ENCODE measurements around the gene CDV3. TPM values are rescaled to one million over a fixed set of nuclear protein-coding genes. Genes with fewer than 3 reads are reported as not detected.
"Not testable (repeated sequence)": the region's sequence is repeated elsewhere in the genome, so short reads cannot be mapped to it uniquely, and the experiment has no call there.

The CDV3 gene
- total RNA-seq, 1 experiment from 2014 or later: 309 TPM

DNA sequence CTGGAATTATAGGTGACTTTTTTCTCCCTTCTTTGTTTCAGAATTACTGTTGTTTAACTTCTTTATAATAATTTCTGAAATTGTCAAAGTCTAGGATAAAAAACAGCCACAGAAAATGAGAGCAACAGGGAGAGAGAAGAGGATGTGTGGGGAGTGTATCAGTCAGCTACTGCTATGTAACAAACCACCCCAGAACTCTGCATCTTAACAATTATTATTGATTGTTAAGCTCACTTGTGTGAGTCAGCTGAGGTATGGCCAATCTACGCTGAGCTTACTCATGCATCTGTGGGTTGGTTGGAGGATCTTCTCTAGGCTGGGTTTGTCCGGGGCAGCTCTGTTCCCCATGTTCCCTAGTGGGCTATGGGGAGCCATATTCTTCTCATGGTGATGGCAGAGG, 43.7 kb upstream of the CDV3 start:
- Mint-ChIP-seq H3K27ac (ENCODE audit: low read depth, unreplicated experiment) (no peak overlapping the region), H3K4me3 (ENCODE audit: unreplicated experiment) (no peak overlapping the region), H3K4me1 (ENCODE audit: insufficient read depth, unreplicated experiment) (peaks cover 5% of the 10 kb centered on the region), H3K9me3 (ENCODE audit: unreplicated experiment) (peaks cover 9% of the 10 kb centered on the region), H3K27me3 (ENCODE audit: insufficient read depth, unreplicated experiment) (no peaks in the 10 kb centered on the region), H3K36me3 (ENCODE audit: insufficient read depth, unreplicated experiment) (no peaks in the 10 kb centered on the region)
- no peak for TF ChIP-seq CTCF (IDR thresholded peaks at IDR 0.05; ENCODE audit: unreplicated experiment)
- BruUV-seq (replicated peaks): no TSS peak
- intact Hi-C loops (cut with micrococcal nuclease): no loop called here
- ChIA-PET CTCF (interaction anchor here (0.6 to 0.7 kb wide), 3 partner anchors 41 to 81 kb away, joined by 3 read pairs; no protein-coding TSS in a partner anchor), POLR2A (interaction anchor here (0.6 to 1.7 kb wide), 3 partner anchors 27 to 43 kb away, joined by 3 to 4 read pairs (median 3); partner anchors contain the start of gene CDV3)
- DNase-seq (ENCODE audit: unreplicated experiment): no peak

- no peak for TF ChIP-seq CTCF (IDR thresholded peaks at IDR 0.05; ENCODE audit: unreplicated experiment)
- no peaks in the 10 kb centered on the region for H3K36me3 Mint-ChIP-seq (ENCODE audit: insufficient read depth, unreplicated experiment)
- no TSS peak for BruUV-seq (replicated peaks)
- H3K27me3 Mint-ChIP-seq (ENCODE audit: insufficient read depth, unreplicated experiment): no peaks in the 10 kb centered on the region
- DNase-seq (ENCODE audit: unreplicated experiment): peak; percentile 31
- CTCF ChIA-PET: interaction anchor here (0.9 kb wide), 3 partner anchors 18 to 38 kb away, joined by 3 to 4 read pairs (median 3); no protein-coding TSS in a partner anchor
- no peak overlapping the region for H3K4me3 Mint-ChIP-seq (ENCODE audit: unreplicated experiment)
- POLR2A ChIA-PET: no interaction called here
- no peak overlapping the region for H3K27ac Mint-ChIP-seq (ENCODE audit: low read depth, unreplicated experiment)
- peaks cover 13% of the 10 kb centered on the region for H3K4me1 Mint-ChIP-seq (ENCODE audit: insufficient read depth, unreplicated experiment)
- intact Hi-C loops (cut with micrococcal nuclease): no loop called here
- H3K9me3 Mint-ChIP-seq (ENCODE audit: unreplicated experiment): peaks cover 9% of the 10 kb centered on the region
These were observed 41.5 kb upstream of the CDV3 start for GRCh38 chr3:133531981-133532380.

DNA sequence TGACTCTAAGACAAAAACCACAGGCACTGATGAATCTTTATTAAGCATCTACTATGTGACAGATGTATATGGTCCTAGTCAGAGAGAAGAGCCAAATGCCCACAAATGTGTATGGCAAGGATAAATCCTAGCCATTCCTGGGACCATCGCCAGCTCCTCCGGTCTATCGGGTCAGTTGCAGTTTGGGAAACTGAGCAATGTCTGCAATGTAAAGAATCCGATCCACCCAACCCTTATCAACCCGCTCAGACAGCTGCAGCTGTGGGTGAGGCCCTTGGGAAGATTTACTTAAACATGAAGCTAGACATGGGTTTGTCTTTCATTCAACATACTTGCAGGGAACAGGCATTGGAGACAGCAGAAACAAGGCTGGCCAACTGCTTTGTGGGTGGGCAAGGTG, 40.5 kb upstream of the CDV3 start:
- Mint-ChIP-seq H3K4me1 (ENCODE audit: insufficient read depth, unreplicated experiment) (peaks cover 14% of the 10 kb centered on the region), H3K9me3 (ENCODE audit: unreplicated experiment) (peaks cover 9% of the 10 kb centered on the region), H3K4me3 (ENCODE audit: unreplicated experiment) (no peak overlapping the region), H3K36me3 (ENCODE audit: insufficient read depth, unreplicated experiment) (no peaks in the 10 kb centered on the region), H3K27ac (ENCODE audit: low read depth, unreplicated experiment) (no peak overlapping the region), H3K27me3 (ENCODE audit: insufficient read depth, unreplicated experiment) (no peaks in the 10 kb centered on the region)
- intact Hi-C loops (cut with micrococcal nuclease): no loop called here
- TF ChIP-seq CTCF (IDR thresholded peaks at IDR 0.05; ENCODE audit: unreplicated experiment): no peak
- no peak for DNase-seq (ENCODE audit: unreplicated experiment)
- CTCF ChIA-PET: interaction anchor here (0.9 kb wide), 2 partner anchors 36 to 37 kb away, joined by 3 to 4 read pairs; no protein-coding TSS in a partner anchor
- POLR2A ChIA-PET: no interaction called here
- no TSS peak for BruUV-seq (replicated peaks)

DNA sequence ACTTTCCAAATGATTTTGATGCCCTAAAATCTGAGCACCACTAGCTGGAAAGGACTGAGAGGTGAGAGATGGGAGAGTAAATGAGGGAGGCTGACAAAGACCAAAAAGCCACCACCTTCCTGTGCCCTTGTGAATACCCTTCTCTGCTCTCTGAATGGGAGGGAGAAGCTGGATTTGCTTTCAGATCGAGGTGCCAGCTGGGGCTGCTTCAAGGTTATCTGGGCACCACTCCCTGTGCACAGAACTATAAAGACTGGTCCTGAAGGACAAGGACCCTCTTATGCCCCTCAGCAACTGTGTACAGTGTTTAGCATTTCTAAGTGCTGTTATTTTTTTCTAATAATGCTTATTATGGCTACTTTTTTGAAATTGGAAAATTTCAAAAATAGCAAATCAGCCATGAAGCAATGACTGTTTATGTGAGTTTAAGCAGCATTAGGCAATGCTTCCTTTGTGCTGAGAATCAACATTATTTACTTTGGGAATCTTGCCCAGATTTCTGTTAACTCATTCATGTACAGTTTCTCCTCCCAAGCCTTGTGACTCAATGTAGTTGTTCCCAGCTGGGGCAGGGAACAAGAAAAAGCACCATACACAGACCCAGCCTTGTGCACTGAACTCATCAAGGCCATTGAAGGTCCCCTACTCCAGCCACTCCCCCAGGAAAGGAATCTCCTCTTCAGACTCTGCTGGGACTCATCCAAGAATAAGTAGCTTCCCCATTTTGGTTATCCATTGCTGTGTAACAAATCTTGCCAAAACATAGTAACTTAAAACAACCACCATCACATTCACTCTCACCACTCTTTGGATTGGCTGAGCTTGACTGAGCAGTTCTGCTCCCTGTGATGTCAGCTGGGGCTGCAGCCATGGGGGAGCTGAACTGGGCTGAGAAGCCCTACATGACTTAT, 37.3 kb upstream of the CDV3 start:
- ChIA-PET POLR2A (interaction anchor here (0.8 to 3.8 kb wide), 9 partner anchors 11 to 818 kb away, joined by 3 to 60 read pairs (median 4); partner anchors contain the start of gene CDV3), CTCF (interaction anchor here (0.6 to 2.1 kb wide), 13 partner anchors 9 to 772 kb away, joined by 3 to 10 read pairs (median 3); no protein-coding TSS in a partner anchor)
- H3K4me1 Mint-ChIP-seq (ENCODE audit: insufficient read depth, unreplicated experiment): peaks cover 22% of the 10 kb centered on the region
- no peak for TF ChIP-seq CTCF (IDR thresholded peaks at IDR 0.05; ENCODE audit: unreplicated experiment)
- BruUV-seq (replicated peaks): no TSS peak
- intact Hi-C loops (cut with micrococcal nuclease): loop anchor here (2.0 kb wide), 1 partner anchor 37 kb away; the partner anchor contains the start of gene CDV3
- DNase-seq (ENCODE audit: unreplicated experiment): peak; percentile 93
- H3K4me3 Mint-ChIP-seq (ENCODE audit: unreplicated experiment): peak overlapping the region; percentile 2
- H3K36me3 Mint-ChIP-seq (ENCODE audit: insufficient read depth, unreplicated experiment): no peaks in the 10 kb centered on the region
- H3K27ac Mint-ChIP-seq (ENCODE audit: low read depth, unreplicated experiment): peak overlapping the region; percentile 70
- no peaks in the 10 kb centered on the region for H3K27me3 Mint-ChIP-seq (ENCODE audit: insufficient read depth, unreplicated experiment)
- no peaks in the 10 kb centered on the region for H3K9me3 Mint-ChIP-seq (ENCODE audit: unreplicated experiment)

DNA sequence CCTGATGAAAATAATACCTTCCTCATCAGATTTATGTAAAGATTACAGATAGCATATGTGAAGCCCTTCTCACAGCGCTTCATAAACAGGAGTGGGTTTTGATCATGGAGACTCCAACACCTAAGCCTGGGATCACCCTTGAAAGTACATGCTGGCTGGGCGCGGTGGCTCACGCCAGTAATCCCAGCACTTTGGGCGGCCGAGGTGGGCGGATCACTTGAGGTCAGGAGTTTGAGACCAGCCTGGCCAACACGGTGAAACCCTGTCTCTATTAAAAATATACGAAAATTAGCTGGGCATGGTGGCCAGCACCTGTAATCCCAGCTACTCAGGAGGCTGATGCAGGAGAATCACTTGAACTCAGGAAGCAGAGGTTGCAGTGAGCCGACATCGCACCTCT, 36.4 kb upstream of the CDV3 start:
- BruUV-seq (replicated peaks); H3K9me3 Mint-ChIP-seq (ENCODE audit: unreplicated experiment); H3K27ac Mint-ChIP-seq (ENCODE audit: low read depth, unreplicated experiment); H3K36me3 Mint-ChIP-seq (ENCODE audit: insufficient read depth, unreplicated experiment); H3K27me3 Mint-ChIP-seq (ENCODE audit: insufficient read depth, unreplicated experiment); H3K4me3 Mint-ChIP-seq (ENCODE audit: unreplicated experiment); DNase-seq (ENCODE audit: unreplicated experiment): not testable (repeated sequence)
- peaks cover 24% of the 10 kb centered on the region for H3K4me1 Mint-ChIP-seq (ENCODE audit: insufficient read depth, unreplicated experiment)
- ChIA-PET POLR2A (interaction anchor here (0.8 to 3.8 kb wide), 5 partner anchors 10 to 89 kb away, joined by 3 to 60 read pairs (median 7); partner anchors contain the start of gene CDV3), CTCF (interaction anchor here (0.6 to 2.1 kb wide), 10 partner anchors 8 to 772 kb away, joined by 3 to 10 read pairs (median 4); no protein-coding TSS in a partner anchor)
- intact Hi-C loops (cut with micrococcal nuclease): loop anchor here (2.0 kb wide), 1 partner anchor 36 kb away; the partner anchor contains the start of gene CDV3

All from MCF 10A (cell line).